Endothelial cell of umbilical vein (primary cell): ENCODE results near the gene MAP4K3. TPM values are rescaled to one million over a fixed set of nuclear protein-coding genes. Genes with fewer than 3 reads are reported as not detected.

Source experiments
- BruUV-seq: library from RNA; stranded (reverse); fragments of 400-500 nt; replicated peaks from 2 replicates; lab custom pipeline; 2021; lab: Mats Ljungman, UMichigan
- CTCF ChIA-PET: fragments of 300-600, 350-600 bp; sonication (Branson Sonifier 250); formaldehyde crosslinking; loops from one replicate; lab custom pipeline; 2021; ENCODE audit warnings: antibody characterized with exemption, inconsistent platforms; lab: Charles Lee
- POLR2A ChIA-PET: fragments of 300-600, 350-600 bp; sonication (Branson Sonifier 250); formaldehyde crosslinking; loops from one replicate; lab custom pipeline; 2021; ENCODE audit warnings: antibody characterized with exemption, inconsistent platforms; lab: Charles Lee
- DNase-seq: peaks from one replicate; pipeline ENCODE4 v3.0.0-alpha.2; 2011; ENCODE audit warnings: low read depth, low spot score
- FAIRE-seq: peaks from 2 replicates; lab custom pipeline; 2011; peaks lifted over from hg19 to GRCh38; lab: Jason Lieb, UNC
- H2AFZ ChIP-seq: 2 replicates; pipeline ENCODE4 v1.6.0; 2012; ENCODE audit warnings: low read depth, low read length, control low read depth, inconsistent platforms
- H3K27ac ChIP-seq: 2 replicates; pipeline ENCODE4 v1.5.1; 2011; ENCODE audit warnings: low read depth, mild to moderate bottlenecking, control low read depth, low read length, moderate library complexity; ENCODE audit not compliant: insufficient read depth
- H3K27me3 ChIP-seq, 2 experiments: 2 replicates each; pipeline versions ENCODE4 v1.6.0 to v1.6.1; 2011; ENCODE audit warnings: low read length in 2 of 2, mixed read lengths in 1 of 2; ENCODE audit not compliant: control insufficient read depth in 2 of 2, insufficient read depth in 2 of 2
- H3K36me3 ChIP-seq, 2 experiments: 2 replicates in 1 of 2; 3 replicates in 1 of 2; pipeline ENCODE4 v1.5.1; 2011; ENCODE audit warnings: low read length in 2 of 2, mild to moderate bottlenecking in 1 of 2, moderate library complexity in 1 of 2; ENCODE audit not compliant: control insufficient read depth in 2 of 2, insufficient read depth in 2 of 2; ENCODE audit errors: extremely low read depth in 1 of 2
- H3K4me1 ChIP-seq: 3 replicates; pipeline ENCODE4 v1.5.1; 2011; ENCODE audit warnings: mild to moderate bottlenecking, low read length; ENCODE audit not compliant: control insufficient read depth, insufficient read depth; ENCODE audit errors: extremely low read depth
- H3K4me2 ChIP-seq: 2 replicates; pipeline ENCODE4 v1.6.1; 2011; ENCODE audit warnings: low read length, control low read depth, mixed read lengths; ENCODE audit not compliant: insufficient read depth
- H3K4me3 ChIP-seq, 3 experiments: fragments of 200-600 bp in 1 of 3; sonication (generic), shearing (Covaris generic) in 1 of 3; replicated peaks in 1 of 3; 2 replicates each; pipeline ENCODE4 v1.5.1; 2011 to 2016; ENCODE audit warnings: control low read depth in 3 of 3, low read length in 3 of 3, mild to moderate bottlenecking in 2 of 3, inconsistent platforms in 1 of 3, low read depth in 1 of 3, moderate library complexity in 1 of 3; ENCODE audit not compliant: insufficient read depth in 1 of 3
- H3K79me2 ChIP-seq: 2 replicates; pipeline ENCODE4 v1.6.0; 2012; ENCODE audit warnings: low read length, inconsistent platforms; ENCODE audit not compliant: control insufficient read depth, insufficient read depth
- H3K9ac ChIP-seq: replicated peaks from 2 replicates; pipeline ENCODE3; 2011; ENCODE audit warnings: low read length, control low read depth; ENCODE audit not compliant: insufficient read depth; ENCODE audit errors: extremely low read depth
- H3K9me1 ChIP-seq: replicated peaks from 3 replicates; pipeline ENCODE4 v1.6.0; 2011; ENCODE audit warnings: mild to moderate bottlenecking, low read length; ENCODE audit not compliant: control insufficient read depth, insufficient read depth; ENCODE audit errors: extremely low read depth
- H3K9me3 ChIP-seq: replicated peaks from 2 replicates; pipeline ENCODE4 v1.5.1; 2012; ENCODE audit warnings: low read length, inconsistent platforms; ENCODE audit not compliant: control insufficient read depth, insufficient read depth
- H4K20me1 ChIP-seq: replicated peaks from 2 replicates; pipeline ENCODE3; 2011; ENCODE audit warnings: mild to moderate bottlenecking, low read length; ENCODE audit not compliant: control insufficient read depth, insufficient read depth; ENCODE audit errors: extremely low read depth
- EZH2 ChIP-seq: IDR thresholded peaks from 2 replicates; pipeline ENCODE4 v1.6.1; 2012; ENCODE audit warnings: borderline replicate concordance, low read depth, mild to moderate bottlenecking, moderate library complexity, low read length, inconsistent platforms; ENCODE audit not compliant: severe bottlenecking
- FOS ChIP-seq: IDR thresholded peaks from 2 replicates; pipeline ENCODE4 v1.6.1; 2011; ENCODE audit warnings: mild to moderate bottlenecking, low read length, moderate library complexity, borderline replicate concordance; ENCODE audit not compliant: insufficient read depth
- GATA2 ChIP-seq: IDR thresholded peaks from 2 replicates; pipeline ENCODE4 v1.7.0; 2011; ENCODE audit warnings: low read depth, mild to moderate bottlenecking, moderate library complexity, mixed read lengths, low read length; ENCODE audit not compliant: insufficient read length, insufficient read depth
- JUN ChIP-seq: IDR thresholded peaks from 2 replicates; pipeline ENCODE4 v1.6.1; 2011; ENCODE audit warnings: borderline replicate concordance, low read depth; ENCODE audit not compliant: insufficient read length, insufficient read depth
- MYC ChIP-seq: IDR thresholded peaks from one replicate; pipeline ENCODE4 v1.6.1; 2011; ENCODE audit warnings: mild to moderate bottlenecking, low read depth, low read length
- POLR2A ChIP-seq: IDR thresholded peaks from 2 replicates; pipeline ENCODE4 v1.6.1; 2012; ENCODE audit warnings: low read depth, mild to moderate bottlenecking, control low read depth, low read length
- POLR2AphosphoS5 ChIP-seq: IDR thresholded peaks from 2 replicates; pipeline ENCODE4 v1.6.1; 2012; ENCODE audit warnings: low read depth, mild to moderate bottlenecking, control low read depth, low read length, moderate library complexity; ENCODE audit not compliant: insufficient read depth
- dilution Hi-C: fragments of 300-500 bp; cut with MboI; formaldehyde crosslinking; loops from one replicate; pipeline ENCODE4 v1.15.0; 2019; ENCODE audit warnings: low sequenced_read_pairs; ENCODE audit not compliant: extremely low pct_ligation_motif_present
- intact Hi-C: fragments of 100-400 bp; cut with micrococcal nuclease; formaldehyde crosslinking; loops from one replicate; pipeline ENCODE4 v1.10.0; 2022
- polyA plus RNA-seq, 4 experiments: library from polyadenylated mRNA; depleted of rRNA in 3 of 4; stranded (reverse) in 3 of 4; unstranded in 1 of 4; fragments of >200 nt; gene quantifications; 2 replicates each; pipeline versions ENCODE4 v1.2.1 to v1.2.3, GENCODE V29; 2011 to 2012; ENCODE audit warnings: missing spikeins in 1 of 4
- total RNA-seq: library from RNA; stranded (reverse); gene quantifications from 2 replicates; pipeline ENCODE4 v1.2.3, GENCODE V29; 2021
- TF ChIP-seq, protein P1 (sequence below), 2 donors: IDR thresholded peaks; 1 replicate in 1 of 2; 2 replicates in 1 of 2; pipeline ENCODE4 v1.5.1; 2011; ENCODE audit warnings: low read length in 2 of 2, mild to moderate bottlenecking in 2 of 2, moderate library complexity in 2 of 2, control low read depth in 1 of 2, inconsistent platforms in 1 of 2, low read depth in 1 of 2; ENCODE audit not compliant: insufficient read depth in 1 of 2; ENCODE audit errors: extremely low read depth in 1 of 2
- TF ChIP-seq, protein P2 (sequence below): IDR thresholded peaks from 2 replicates; pipeline ENCODE4 v1.6.1; 2011; ENCODE audit not compliant: insufficient read depth, insufficient read length

Gene MAP4K3
- total and polyA plus RNA-seq, 2 donors (not counting 3 experiments of a cell fraction or from before 2014, with no cell fraction given) = 8.0 to 45.9 TPM

DNA sequence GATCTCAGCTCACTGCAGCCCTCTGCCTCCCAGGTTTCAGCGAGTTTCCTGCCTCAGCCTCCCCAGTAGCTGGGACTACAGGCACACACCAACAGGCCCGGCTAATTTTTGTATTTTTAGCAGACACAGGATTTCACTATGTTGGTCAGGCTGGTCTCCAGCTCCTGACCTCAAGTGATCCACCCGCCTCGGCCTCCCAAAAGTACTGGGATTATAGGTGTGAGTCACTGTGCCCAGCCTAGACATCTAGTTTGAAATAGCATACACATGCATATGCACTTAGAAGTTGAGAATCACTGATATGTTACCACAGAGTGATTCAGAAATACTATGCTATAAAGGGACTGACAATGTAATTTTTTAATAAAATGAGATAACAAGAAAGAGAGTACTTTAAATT is 123.5 kb downstream of the MAP4K3 start:
- H4K20me1 ChIP-seq = no peaks in the 10 kb centered on the region
- H3K9ac ChIP-seq = no peak overlapping the region
- intact Hi-C loops = no loop called here
- no TSS peak for BruUV-seq
- H3K9me3 ChIP-seq = no peaks in the 10 kb centered on the region
- dilution Hi-C loops = no loop called here
- no peak overlapping the region for H3K4me3 ChIP-seq
- no peaks in the 10 kb centered on the region for H3K79me2 ChIP-seq
- H3K4me1 ChIP-seq = no peaks in the 10 kb centered on the region
- no peak overlapping the region for H2AFZ ChIP-seq
- ChIA-PET CTCF (no interaction called here), POLR2A (no interaction called here)
- H3K27ac ChIP-seq = no peak overlapping the region
- FAIRE-seq = no peak
- no peaks in the 10 kb centered on the region for H3K9me1 ChIP-seq
- no peaks in the 10 kb centered on the region for H3K27me3 ChIP-seq
- DNase-seq = no peak
- TF ChIP-seq, protein P1, sequence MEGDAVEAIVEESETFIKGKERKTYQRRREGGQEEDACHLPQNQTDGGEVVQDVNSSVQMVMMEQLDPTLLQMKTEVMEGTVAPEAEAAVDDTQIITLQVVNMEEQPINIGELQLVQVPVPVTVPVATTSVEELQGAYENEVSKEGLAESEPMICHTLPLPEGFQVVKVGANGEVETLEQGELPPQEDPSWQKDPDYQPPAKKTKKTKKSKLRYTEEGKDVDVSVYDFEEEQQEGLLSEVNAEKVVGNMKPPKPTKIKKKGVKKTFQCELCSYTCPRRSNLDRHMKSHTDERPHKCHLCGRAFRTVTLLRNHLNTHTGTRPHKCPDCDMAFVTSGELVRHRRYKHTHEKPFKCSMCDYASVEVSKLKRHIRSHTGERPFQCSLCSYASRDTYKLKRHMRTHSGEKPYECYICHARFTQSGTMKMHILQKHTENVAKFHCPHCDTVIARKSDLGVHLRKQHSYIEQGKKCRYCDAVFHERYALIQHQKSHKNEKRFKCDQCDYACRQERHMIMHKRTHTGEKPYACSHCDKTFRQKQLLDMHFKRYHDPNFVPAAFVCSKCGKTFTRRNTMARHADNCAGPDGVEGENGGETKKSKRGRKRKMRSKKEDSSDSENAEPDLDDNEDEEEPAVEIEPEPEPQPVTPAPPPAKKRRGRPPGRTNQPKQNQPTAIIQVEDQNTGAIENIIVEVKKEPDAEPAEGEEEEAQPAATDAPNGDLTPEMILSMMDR (IDR thresholded peaks at IDR 0.05; ENCODE audit: extremely low read depth in 1 of 2, insufficient read depth in 1 of 2, low read depth in 1 of 2, low read length in 2 of 2) = no peak
- TF ChIP-seq, protein P2, sequence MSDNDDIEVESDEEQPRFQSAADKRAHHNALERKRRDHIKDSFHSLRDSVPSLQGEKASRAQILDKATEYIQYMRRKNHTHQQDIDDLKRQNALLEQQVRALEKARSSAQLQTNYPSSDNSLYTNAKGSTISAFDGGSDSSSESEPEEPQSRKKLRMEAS = no peak
- TF ChIP-seq GATA2 = no peak
- no peak for TF ChIP-seq JUN
- TF ChIP-seq POLR2AphosphoS5 = no peak
- no peak for TF ChIP-seq EZH2
- no peak for TF ChIP-seq FOS
- no peak for TF ChIP-seq MYC
- TF ChIP-seq POLR2A = no peak
- peaks cover 2 to 6% of the 10 kb centered on the region in 2 experiments for H3K36me3 ChIP-seq
- no peak overlapping the region for H3K4me2 ChIP-seq
